Activated CD8-positive, alpha-beta memory T cell treated with anti-CD3 and anti-CD28 coated beads, Interleukin-2, amount 50 U/mL, for 4 hours (primary cell): Measurements from ENCODE around the gene PLP2.

Experiments used
- DNase-seq: peaks from one replicate; pipeline ENCODE4 v3.0.0-alpha.2; 2020

Gene PLP2

DNA sequence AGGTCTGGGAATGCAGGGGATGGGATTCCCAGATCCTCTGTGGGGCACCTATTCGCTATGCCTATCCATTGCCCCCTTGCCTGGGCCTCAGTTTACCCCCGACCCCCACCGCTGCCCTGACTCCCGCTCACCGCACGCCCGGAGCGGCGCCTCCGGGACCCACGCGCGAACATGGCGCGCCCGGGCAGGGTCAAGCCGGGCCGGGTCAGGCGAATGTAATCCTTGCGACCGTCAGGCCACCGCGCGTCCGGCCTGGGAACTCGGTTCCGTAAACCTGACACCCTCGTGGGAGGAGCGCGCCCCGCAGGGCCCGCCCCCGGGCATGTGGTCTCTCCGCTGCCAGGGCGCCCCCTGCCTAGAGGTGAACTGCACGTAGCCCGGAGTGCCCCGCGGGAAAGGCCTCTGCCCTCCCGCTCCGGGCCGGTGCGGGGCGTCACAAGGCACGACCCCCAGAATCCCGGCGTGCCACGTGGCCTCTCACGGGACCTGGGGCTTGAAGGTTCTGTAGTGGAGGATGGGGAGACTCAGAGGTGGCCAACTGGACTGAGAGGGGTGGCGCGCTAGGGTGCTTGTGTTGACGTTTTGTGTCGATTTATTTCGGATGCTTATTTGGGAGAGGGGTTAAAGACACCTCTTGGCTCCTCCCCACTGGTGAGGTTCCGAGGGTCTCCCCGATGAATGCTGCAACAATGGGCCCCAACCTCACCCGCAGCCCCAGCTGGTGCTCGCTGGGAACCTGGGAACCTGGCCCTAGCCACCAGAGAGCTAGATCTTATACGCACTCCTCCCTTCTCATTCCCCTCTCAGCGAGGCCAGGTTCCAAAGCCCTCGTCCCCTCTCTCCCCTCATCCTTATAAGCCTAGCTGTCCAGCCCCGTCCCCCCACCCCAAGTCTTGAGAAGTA, 14.7 kb downstream of the PLP2 start, which contains the start of gene PRICKLE3:
TSS of gene PRICKLE3 (minus strand) at position 249 of the 903 bp plus-strand sequence. CDS start at position 173, 76 bp downstream.
- peak; percentile 75 for DNase-seq

GRCh38 chrX:49187028-49187394, 15.3 kb downstream of the PLP2 start:
- no peak for DNase-seq

- no peak for DNase-seq
Observed at GRCh38 chrX:49187526-49187925, 15.8 kb downstream of the PLP2 start.

GRCh38 chrX:49188468-49189076, 16.9 kb downstream of the PLP2 start:
- DNase-seq: no peak

GRCh38 chrX:49189606-49190005, 17.9 kb downstream of the PLP2 start:
- no peak for DNase-seq

GRCh38 chrX:49190821-49191573, 19.3 kb downstream of the PLP2 start:
- peak; percentile 77 for DNase-seq

DNA sequence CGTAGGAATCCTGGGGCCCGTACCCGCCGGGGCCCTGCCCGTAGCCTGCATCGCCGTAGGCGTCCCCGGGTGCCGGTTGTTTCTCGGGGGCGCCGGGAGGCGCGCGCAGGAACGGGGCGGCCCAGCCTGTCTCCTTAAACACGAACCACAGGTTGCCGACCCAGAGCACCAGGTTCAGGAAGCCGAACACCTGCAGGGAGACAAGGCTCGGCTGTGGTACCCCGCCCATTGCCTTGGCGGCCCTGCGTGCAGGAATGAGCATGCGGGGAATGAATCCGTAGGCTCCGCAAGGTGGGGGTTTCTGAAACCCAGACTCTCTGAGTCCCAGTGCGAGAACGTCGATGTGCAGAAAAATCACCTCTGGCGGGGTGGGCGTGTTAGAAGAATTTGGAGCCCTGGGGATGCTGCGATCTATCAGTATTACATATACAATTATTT, 19.9 kb downstream of the PLP2 start:
- DNase-seq: peak; percentile 27

GRCh38 chrX:49192722-49193328, 21.1 kb downstream of the PLP2 start:
- no peak for DNase-seq

GRCh38 chrX:49193542-49193964, 21.9 kb downstream of the PLP2 start:
- DNase-seq: no peak

DNA sequence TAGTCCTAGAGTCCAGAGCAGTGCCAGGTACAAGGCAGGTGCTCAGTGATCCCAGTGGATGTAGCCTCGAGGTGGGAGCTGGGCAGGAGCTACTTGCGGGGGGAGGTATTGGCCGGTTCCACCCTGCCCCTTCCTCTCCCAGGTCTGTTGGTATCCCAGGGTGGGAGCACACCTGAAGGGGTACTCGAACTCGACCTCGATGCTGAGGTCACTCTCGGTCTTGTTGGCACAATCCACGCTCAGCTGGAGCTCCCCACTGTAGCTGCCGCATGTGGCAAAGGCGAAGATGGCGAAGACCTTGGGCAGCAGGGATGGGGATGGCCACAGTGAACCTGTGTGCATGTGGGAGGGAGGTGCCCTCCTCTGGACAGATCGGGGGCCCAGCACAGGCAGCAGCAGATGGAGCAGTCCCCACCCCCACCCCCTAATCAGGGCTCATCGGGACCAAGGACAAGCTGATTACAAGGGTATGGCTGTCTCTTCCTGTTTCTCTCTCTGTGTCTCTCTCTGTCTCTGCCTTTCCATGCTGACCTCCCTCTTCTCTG, 25.9 kb downstream of the PLP2 start:
- DNase-seq: no peak

DNA sequence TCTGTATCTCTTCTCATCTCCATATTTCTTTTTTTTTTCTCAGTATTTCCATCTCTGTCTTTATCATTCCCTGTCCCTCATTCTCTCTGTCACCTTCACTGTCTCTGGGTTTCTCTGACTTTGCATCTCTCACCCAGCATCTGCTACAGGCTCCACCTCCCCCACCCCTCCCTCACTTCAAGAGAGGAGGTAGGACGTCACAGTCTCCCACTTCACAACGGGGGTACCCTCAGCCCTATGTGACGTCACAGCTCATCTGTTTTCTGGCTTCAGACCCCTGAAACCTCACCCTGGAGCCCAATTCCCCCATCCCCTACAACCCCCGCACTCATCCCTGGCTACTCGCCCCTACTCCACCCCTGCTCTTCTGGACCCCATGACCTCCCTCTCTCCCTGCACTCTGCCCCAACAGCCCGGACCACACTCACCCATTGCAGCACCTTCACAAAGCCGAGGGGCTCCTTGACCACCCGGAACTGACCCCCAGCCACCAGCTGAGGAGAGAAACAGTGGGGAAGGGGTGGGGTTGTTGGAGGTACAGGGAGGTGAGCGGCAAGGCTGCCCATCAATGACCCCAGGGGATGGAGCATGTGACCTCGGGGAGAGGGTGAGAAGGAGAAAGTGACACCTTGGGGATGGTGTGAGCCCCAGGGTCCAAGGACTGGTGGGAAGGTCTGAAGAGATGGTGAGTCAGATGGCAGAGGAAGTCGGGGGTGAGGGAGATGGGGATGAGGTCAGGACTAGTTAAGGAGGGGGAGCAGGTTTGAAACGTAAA, 27.0 kb downstream of the PLP2 start:
- no peak for DNase-seq

- no peak for DNase-seq
Observed at GRCh38 chrX:49199315-49199595, 27.6 kb downstream of the PLP2 start.

DNA sequence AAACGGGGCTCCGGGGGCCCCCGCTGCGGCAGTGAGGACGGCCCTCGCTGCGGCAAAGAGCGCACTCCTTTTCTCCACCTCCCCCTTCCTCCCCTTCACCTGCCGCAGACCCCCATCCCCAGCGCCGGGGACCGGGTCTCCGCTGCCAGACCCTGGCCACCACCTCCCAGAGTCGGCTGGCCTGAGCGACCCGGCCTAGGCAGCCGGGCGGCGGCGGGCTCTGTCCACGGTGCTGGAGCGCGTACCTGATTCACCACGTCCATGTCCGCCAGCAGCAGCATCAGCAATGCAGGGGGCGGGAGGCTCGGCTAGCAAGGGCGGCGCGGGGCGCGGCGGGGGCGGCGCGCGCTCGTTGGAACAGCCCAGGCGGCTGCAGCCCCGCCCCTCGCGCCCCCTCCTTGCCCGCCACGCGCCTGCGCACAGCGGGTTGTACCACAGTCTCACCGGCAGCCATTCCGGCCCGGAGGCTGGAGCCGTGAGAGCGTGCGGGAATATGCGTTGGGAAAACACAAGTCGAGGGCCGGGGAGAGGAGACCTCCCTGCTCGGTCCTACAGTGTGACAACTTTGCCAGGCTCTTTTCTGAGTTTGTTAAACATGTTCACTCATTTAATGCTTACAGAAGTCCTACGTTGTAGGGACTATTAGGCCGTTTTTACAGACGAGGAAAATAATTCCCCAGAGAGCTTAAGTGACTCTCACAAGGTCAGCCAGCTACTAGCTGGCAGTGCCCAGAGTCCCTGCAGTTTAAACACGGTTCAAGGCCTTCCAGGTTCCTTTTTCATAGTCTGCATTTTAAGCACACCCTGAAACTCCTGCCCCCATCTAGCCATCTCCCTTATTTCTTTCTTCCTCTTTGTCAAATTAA, 28.4 kb downstream of the PLP2 start, which contains the start of gene SYP:
TSS of gene SYP (minus strand) at position 288 of the 866 bp plus-strand sequence. CDS start at position 281, 7 bp downstream.
- DNase-seq: peak; percentile 88

DNA sequence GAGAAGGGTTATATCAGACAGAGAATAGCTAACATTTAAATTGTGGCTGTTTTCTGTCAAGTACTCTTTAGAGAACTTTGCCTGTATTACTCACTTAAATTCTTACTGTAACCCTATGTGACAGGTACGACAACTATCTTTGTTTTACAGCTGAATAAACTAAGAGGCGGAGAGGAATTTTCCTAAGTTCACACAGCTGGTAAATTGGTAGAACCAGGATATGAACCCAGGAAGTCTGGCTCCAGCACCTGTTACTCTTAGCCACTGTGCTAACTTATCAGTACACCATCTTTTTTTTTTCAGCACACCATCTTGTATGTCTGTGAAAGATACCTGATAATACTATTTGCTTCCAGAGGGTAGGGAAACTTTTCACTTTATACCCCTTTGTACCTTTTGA, 30.3 kb downstream of the PLP2 start:
- no peak for DNase-seq

- DNase-seq: no peak
Observed at GRCh38 chrX:49203536-49203935, 31.8 kb downstream of the PLP2 start.

GRCh38 chrX:49204017-49204416, 32.3 kb downstream of the PLP2 start:
- DNase-seq: no peak

DNA sequence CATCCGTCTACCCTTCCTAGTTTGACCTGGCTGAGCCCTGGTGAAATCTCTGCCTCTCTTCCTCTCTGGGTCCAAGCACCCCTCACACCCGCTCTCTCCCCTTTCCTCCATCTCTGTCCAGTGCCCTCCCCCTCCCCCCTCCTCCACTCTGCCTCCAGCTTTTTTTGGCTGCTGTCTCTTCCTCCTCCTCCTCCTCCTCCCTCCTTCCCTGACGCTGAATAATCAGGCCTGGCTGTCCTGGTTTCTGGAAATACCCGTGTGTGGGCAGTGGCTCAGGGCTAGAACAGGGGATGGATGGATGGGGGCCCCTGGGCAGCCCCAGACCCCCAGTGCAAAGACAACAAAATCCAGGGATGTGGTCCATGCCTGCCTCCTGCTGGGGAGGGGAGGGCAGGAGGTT, 33.0 kb downstream of the PLP2 start:
- DNase-seq: no peak

- no peak for DNase-seq
Observed at GRCh38 chrX:49205443-49205842, 33.7 kb downstream of the PLP2 start.

DNA sequence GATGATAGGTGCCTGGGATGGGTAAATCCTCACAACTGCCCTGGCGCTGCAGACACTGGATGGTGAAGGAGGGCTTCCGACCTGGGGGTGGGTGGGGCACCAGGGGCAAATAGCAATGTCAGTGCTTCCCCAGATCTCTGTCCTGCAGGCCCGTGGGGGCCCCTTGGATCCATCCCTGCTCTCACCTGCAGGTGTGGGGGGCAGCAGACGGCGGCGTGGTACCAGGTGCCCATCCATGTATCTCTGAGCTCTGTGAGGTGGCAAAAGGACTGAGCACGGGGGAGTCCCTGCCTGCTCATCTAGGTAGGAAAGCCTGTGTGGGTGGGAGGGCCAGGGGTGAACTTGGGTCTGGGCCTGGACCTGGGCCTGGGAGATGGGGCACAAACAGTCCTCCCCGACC, 34.8 kb downstream of the PLP2 start:
- DNase-seq: no peak

DNA sequence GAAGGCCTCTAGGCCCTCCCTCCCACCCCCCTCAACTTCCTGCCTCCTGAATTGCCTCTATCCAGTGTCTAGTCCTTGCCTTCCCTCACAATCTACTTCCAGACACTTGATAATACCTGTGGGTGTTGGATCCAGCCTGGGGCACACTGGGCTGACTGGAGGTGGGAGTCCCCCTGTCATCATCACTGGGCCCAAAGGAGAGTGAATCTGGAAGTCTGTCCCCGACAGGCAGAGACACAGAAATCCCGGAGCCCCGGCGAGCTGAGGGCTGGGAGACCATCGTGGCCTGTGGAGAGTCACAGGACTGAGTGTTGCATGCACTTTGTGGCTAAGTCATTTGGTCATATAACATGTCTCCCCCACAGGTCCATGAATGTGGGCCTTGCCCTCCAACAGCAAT, 36.7 kb downstream of the PLP2 start:
- DNase-seq: no peak
